Measurements from ENCODE around the gene MAP3K13. TPM values are rescaled to one million over a fixed set of nuclear protein-coding genes. Genes with fewer than 3 reads are reported as not detected.

The MAP3K13 gene
- total RNA-seq, 1 donor from 2014 or later, result 20.0 TPM

- DNase-seq (ENCODE audit: low spot score), result no peak
These were observed 140.6 kb downstream of the MAP3K13 start for GRCh38 chr3:185503521-185503920.

GRCh38 chr3:185504636-185505035, 141.7 kb downstream of the MAP3K13 start:
- DNase-seq (ENCODE audit: low spot score), result no peak
- ATAC-seq, result peak; percentile 60

More at GRCh38 chr3:185503521-185503920, 140.6 kb downstream of the MAP3K13 start:
- no peak for ATAC-seq

- no peak for DNase-seq (ENCODE audit: low spot score)
- ATAC-seq, result no peak
These were observed 144.9 kb downstream of the MAP3K13 start for GRCh38 chr3:185507883-185508282.

GRCh38 chr3:185508335-185508991, 145.5 kb downstream of the MAP3K13 start:
- no peak for ATAC-seq
- no peak for DNase-seq (ENCODE audit: low spot score)

GRCh38 chr3:185511711-185512110, 148.8 kb downstream of the MAP3K13 start:
- DNase-seq (ENCODE audit: low spot score) (peak; percentile 72), ATAC-seq (peak; percentile 98)

- ATAC-seq (no peak), DNase-seq (ENCODE audit: low spot score) (no peak)
These were observed 154.6 kb downstream of the MAP3K13 start for GRCh38 chr3:185517387-185518130.

GRCh38 chr3:185519021-185519420, 156.1 kb downstream of the MAP3K13 start:
- no peak for DNase-seq (ENCODE audit: low spot score)
- ATAC-seq, result peak; percentile 85

- ATAC-seq, result no peak
- DNase-seq (ENCODE audit: low spot score), result no peak
These were observed 158.6 kb downstream of the MAP3K13 start for GRCh38 chr3:185521349-185522138.

- DNase-seq (ENCODE audit: low spot score) (no peak), ATAC-seq (no peak)
These were observed 163.5 kb downstream of the MAP3K13 start for GRCh38 chr3:185526349-185526951.

GRCh38 chr3:185527364-185527763, 164.4 kb downstream of the MAP3K13 start:
- no peak for ATAC-seq

GRCh38 chr3:185528532-185528931, 165.6 kb downstream of the MAP3K13 start:
- no peak for ATAC-seq
- DNase-seq (ENCODE audit: low spot score), result no peak

More at GRCh38 chr3:185527364-185527763, 164.4 kb downstream of the MAP3K13 start:
- DNase-seq (ENCODE audit: low spot score), result no peak

GRCh38 chr3:185530856-185531255, 167.9 kb downstream of the MAP3K13 start:
- ATAC-seq, result no peak
- DNase-seq (ENCODE audit: low spot score), result no peak

GRCh38 chr3:185532901-185533300, 170.0 kb downstream of the MAP3K13 start:
- DNase-seq (ENCODE audit: low spot score), result no peak
- ATAC-seq, result no peak

GRCh38 chr3:185534511-185534910, 171.6 kb downstream of the MAP3K13 start:
- ATAC-seq (no peak), DNase-seq (ENCODE audit: low spot score) (no peak)

GRCh38 chr3:185537369-185537970, 174.5 kb downstream of the MAP3K13 start:
- ATAC-seq (peak; percentile 27), DNase-seq (ENCODE audit: low spot score) (no peak)

Other genes starting within 250 kb of the MAP3K13 start
- 0.28 TPM for gene C3orf70, start 210.1 kb upstream of the MAP3K13 start, total RNA-seq
- gene EHHADH, start 109.1 kb upstream of the MAP3K13 start, total RNA-seq, result 323 TPM
- gene TMEM41A, start 135.9 kb downstream of the MAP3K13 start, total RNA-seq, result 18.5 TPM
- gene LIPH, start 189.5 kb downstream of the MAP3K13 start, total RNA-seq, result 0.58 TPM
- 19.6 TPM for gene SENP2, start 223.2 kb downstream of the MAP3K13 start, total RNA-seq

Data from left lobe of liver (tissue), 2 donors.